H9 (cell line): ENCODE measurements around the gene ARHGDIA. TPM values are rescaled to one million over a fixed set of nuclear protein-coding genes. Genes with fewer than 3 reads are reported as not detected.

ENCODE experiments used
- DNase-seq: peaks from one replicate; pipeline ENCODE4 v3.0.0-alpha.2; 2017
- H2AFZ ChIP-seq: one replicate; pipeline ENCODE4 v1.6.1; 2013; ENCODE audit warnings: mild to moderate bottlenecking, low read length, control low read depth, moderate library complexity
- H2AK5ac ChIP-seq: 2 replicates; pipeline ENCODE4 v1.6.1; 2013; ENCODE audit warnings: low read length, control low read depth, mixed read lengths; ENCODE audit not compliant: insufficient read length
- H2BK120ac ChIP-seq: one replicate; pipeline ENCODE4 v1.6.1; 2013; ENCODE audit warnings: low read depth, mild to moderate bottlenecking, low read length, control low read depth, inconsistent platforms; ENCODE audit not compliant: poor library complexity, severe bottlenecking
- H2BK12ac ChIP-seq: 2 replicates; pipeline ENCODE4 v1.6.1; 2013; ENCODE audit warnings: low read length, control low read depth, mixed read lengths, low read depth; ENCODE audit not compliant: insufficient read length
- H2BK15ac ChIP-seq: 2 replicates; pipeline ENCODE4 v1.6.1; 2013; ENCODE audit warnings: low read depth, low read length, control low read depth
- H2BK20ac ChIP-seq: one replicate; pipeline ENCODE4 v1.6.1; 2013; ENCODE audit warnings: low read depth, mild to moderate bottlenecking, low read length, control low read depth, inconsistent platforms; ENCODE audit not compliant: poor library complexity, severe bottlenecking
- H2BK5ac ChIP-seq: 2 replicates; pipeline ENCODE4 v1.6.1; 2013; ENCODE audit warnings: low read length, control low read depth, mixed read lengths; ENCODE audit not compliant: insufficient read length
- H3K14ac ChIP-seq: 2 replicates; pipeline ENCODE4 v1.6.1; 2013; ENCODE audit warnings: low read length, control low read depth; ENCODE audit not compliant: insufficient read depth
- H3K18ac ChIP-seq: 2 replicates; pipeline ENCODE4 v1.6.1; 2013; ENCODE audit warnings: low read depth, mild to moderate bottlenecking, mixed read lengths, low read length, control low read depth; ENCODE audit not compliant: insufficient read length
- H3K23ac ChIP-seq: 2 replicates; pipeline ENCODE4 v1.6.1; 2013; ENCODE audit warnings: low read length, control low read depth, mixed read lengths, low read depth; ENCODE audit not compliant: insufficient read length
- H3K23me2 ChIP-seq: 2 replicates; pipeline ENCODE4 v1.6.1; 2013; ENCODE audit warnings: low read depth, mild to moderate bottlenecking, mixed read lengths, low read length, control low read depth; ENCODE audit not compliant: insufficient read length, poor library complexity, severe bottlenecking
- H3K27ac ChIP-seq: 2 replicates; pipeline ENCODE4 v1.5.1; 2013; ENCODE audit warnings: low read length, control low read depth, mixed read lengths, low read depth; ENCODE audit not compliant: insufficient read length
- H3K27me3 ChIP-seq: 2 replicates; pipeline ENCODE4 v1.6.1; 2013; ENCODE audit warnings: low read length, control low read depth, inconsistent platforms; ENCODE audit not compliant: insufficient read depth
- H3K4ac ChIP-seq: 2 replicates; pipeline ENCODE4 v1.6.1; 2013; ENCODE audit warnings: low read depth, mild to moderate bottlenecking, control low read depth, inconsistent platforms, low read length, moderate library complexity
- H3K4me1 ChIP-seq: 2 replicates; pipeline ENCODE4 v1.6.1; 2013; ENCODE audit warnings: low read length, control low read depth, inconsistent platforms; ENCODE audit not compliant: insufficient read depth
- H3K4me2 ChIP-seq: 2 replicates; pipeline ENCODE4 v1.6.1; 2013; ENCODE audit warnings: low read length, control low read depth, mixed read lengths; ENCODE audit not compliant: insufficient read length, insufficient read depth
- H3K56ac ChIP-seq: 2 replicates; pipeline ENCODE4 v1.6.1; 2013; ENCODE audit warnings: low read depth, mild to moderate bottlenecking, mixed read lengths, low read length, control low read depth; ENCODE audit not compliant: insufficient read length
- H3K79me1 ChIP-seq: 2 replicates; pipeline ENCODE4 v1.6.1; 2013; ENCODE audit warnings: low read depth, mild to moderate bottlenecking, moderate library complexity, low read length, control low read depth, inconsistent platforms; ENCODE audit not compliant: insufficient read depth, poor library complexity, severe bottlenecking
- H3K79me2 ChIP-seq: 2 replicates; pipeline ENCODE4 v1.6.1; 2013; ENCODE audit warnings: low read length, control low read depth, inconsistent platforms; ENCODE audit not compliant: insufficient read depth
- H3K9ac ChIP-seq: 2 replicates; pipeline ENCODE4 v1.6.1; 2013; ENCODE audit warnings: low read length, control low read depth, mixed read lengths; ENCODE audit not compliant: insufficient read length; ENCODE audit errors: extremely low read depth
- H3K9me3 ChIP-seq: one replicate; pipeline ENCODE4 v1.6.1; 2013; ENCODE audit warnings: low read depth, low read length, inconsistent platforms; ENCODE audit not compliant: control insufficient read depth
- H3T11ph ChIP-seq: one replicate; pipeline ENCODE4 v1.6.1; 2013; ENCODE audit warnings: mild to moderate bottlenecking, low read length, control low read depth, inconsistent platforms
- H4K20me1 ChIP-seq: one replicate; pipeline ENCODE4 v1.6.1; 2013; ENCODE audit not compliant: control insufficient read depth, insufficient read length, insufficient read depth
- H4K5ac ChIP-seq: 2 replicates; pipeline ENCODE4 v1.6.1; 2013; ENCODE audit warnings: low read depth, mild to moderate bottlenecking, mixed read lengths, low read length, control low read depth; ENCODE audit not compliant: insufficient read length
- H4K8ac ChIP-seq: replicated peaks from 2 replicates; pipeline ENCODE4 v1.6.1; 2013; ENCODE audit warnings: low read length, control low read depth, mixed read lengths, low read depth; ENCODE audit not compliant: insufficient read length
- H4K91ac ChIP-seq: 2 replicates; pipeline ENCODE4 v1.6.1; 2013; ENCODE audit warnings: low read depth, mild to moderate bottlenecking, moderate library complexity, mixed read lengths, low read length, control low read depth; ENCODE audit not compliant: insufficient read length
- H3K27ac Mint-ChIP-seq, 3 experiments: 2 replicates in 2 of 3; 3 replicates in 1 of 3; pipeline ENCODE4 v1.8.0; 2020 to 2021; ENCODE audit warnings: mixed read lengths in 3 of 3, mild to moderate bottlenecking in 1 of 3, moderate library complexity in 1 of 3
- H3K27me3 Mint-ChIP-seq: 2 replicates; pipeline ENCODE4 v1.8.0; 2021; ENCODE audit warnings: low read depth, mild to moderate bottlenecking, moderate library complexity, mixed read lengths
- H3K36me3 Mint-ChIP-seq, 3 experiments: 2 replicates in 2 of 3; 3 replicates in 1 of 3; pipeline ENCODE4 v1.8.0; 2020 to 2021; ENCODE audit warnings: low read depth in 3 of 3, mixed read lengths in 3 of 3; ENCODE audit not compliant: insufficient read depth in 1 of 3
- H3K4me1 Mint-ChIP-seq, 2 experiments: 2 replicates each; pipeline ENCODE4 v1.8.0; 2020; ENCODE audit warnings: mixed read lengths in 2 of 2
- H3K4me3 Mint-ChIP-seq, 2 experiments: 2 replicates in 1 of 2; 3 replicates in 1 of 2; pipeline ENCODE4 v1.8.0; 2020 to 2021; ENCODE audit warnings: mild to moderate bottlenecking in 2 of 2, mixed read lengths in 2 of 2, moderate library complexity in 1 of 2
- H3K9me3 Mint-ChIP-seq, 2 experiments: 2 replicates in 1 of 2; 3 replicates in 1 of 2; pipeline ENCODE4 v1.8.0; 2020; ENCODE audit warnings: mild to moderate bottlenecking in 2 of 2, mixed read lengths in 2 of 2, moderate library complexity in 1 of 2
- WGBS: extraction: QIAGEN DNeasy Blood & Tissue Kit; methylation state at CpG from one replicate; pipeline ENCODE4 v1.1.7; 2013; ENCODE audit warnings: missing lambda C conversion rate, low lambda C conversion rate, mixed read lengths; ENCODE audit not compliant: insufficient read length; ENCODE audit errors: extremely low coverage; 5-methylcytosine and 5-hydroxymethylcytosine counted together
- total RNA-seq: library from RNA; stranded (reverse); gene quantifications from 2 replicates; pipeline ENCODE4 v1.2.1, GENCODE V29; 2021
- TF ChIP-seq, protein P1 (sequence below): fragments of 200-600 bp; sonication (generic); conservative IDR thresholded peaks from 3 replicates; pipeline ENCODE4 v1.8.0; 2021; ENCODE audit warnings: antibody characterized with exemption, mild to moderate bottlenecking

Gene ARHGDIA
- total RNA-seq, 1 experiment from 2014 or later: 247 TPM

DNA sequence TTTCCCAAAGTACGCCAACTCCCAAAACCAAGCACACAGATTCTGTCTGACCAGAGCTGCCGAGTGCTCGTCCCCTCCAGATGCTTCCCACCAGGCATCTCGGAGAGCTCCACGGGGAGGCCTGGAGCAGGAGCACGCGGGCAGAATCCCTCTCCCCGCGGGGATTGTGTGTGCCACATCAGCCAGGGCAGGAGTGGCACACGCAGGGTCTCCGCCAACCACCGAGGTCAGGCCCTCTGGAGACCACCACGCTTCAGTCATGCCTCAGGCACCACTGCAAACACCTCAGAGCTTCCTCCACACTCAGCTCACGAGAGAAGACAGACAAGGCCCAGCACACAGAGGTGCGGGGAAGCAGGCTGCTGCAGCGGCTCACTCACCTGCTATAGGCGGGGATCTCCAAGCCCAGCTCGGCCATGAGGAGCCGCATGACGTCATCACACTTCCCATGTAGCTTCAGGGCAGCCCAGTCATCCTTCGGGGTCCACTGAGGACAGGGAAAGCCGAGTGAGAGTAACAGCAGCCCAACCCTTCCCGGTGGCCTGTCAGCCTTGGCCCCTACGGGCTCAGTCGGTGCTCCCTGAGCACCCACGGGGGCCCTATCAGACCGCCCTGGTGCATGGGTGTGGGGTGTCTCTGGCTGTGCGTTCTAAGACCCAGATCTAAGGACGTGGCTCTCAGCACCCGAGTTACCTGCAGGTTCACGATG lies 42.4 kb upstream of the ARHGDIA start:
- no peaks in the 10 kb centered on the region for H3K27me3 Mint-ChIP-seq
- peaks cover 15 to 37% (median 33%) of the 10 kb centered on the region in 3 experiments; a peak in 6 of 7 replicates for H3K36me3 Mint-ChIP-seq
- no peak overlapping the region for H4K8ac ChIP-seq
- no peak overlapping the region for H3K23ac ChIP-seq
- H4K5ac ChIP-seq: no peak overlapping the region
- no peaks in the 10 kb centered on the region for H3K79me1 ChIP-seq
- H3K27me3 ChIP-seq: no peaks in the 10 kb centered on the region
- no peak overlapping the region for H3T11ph ChIP-seq
- H2AFZ ChIP-seq: no peak overlapping the region
- H4K91ac ChIP-seq: no peak overlapping the region
- no peak overlapping the region for H2AK5ac ChIP-seq
- H3K56ac ChIP-seq: no peak overlapping the region
- no peak overlapping the region for H2BK15ac ChIP-seq
- no peak overlapping the region for H3K4me3 Mint-ChIP-seq
- no peak overlapping the region for H3K4me2 ChIP-seq
- H3K9me3 ChIP-seq: no peaks in the 10 kb centered on the region
- peaks cover 11 to 16% of the 10 kb centered on the region in 2 experiments for H3K4me1 Mint-ChIP-seq
- H3K4ac ChIP-seq: no peak overlapping the region
- H2BK12ac ChIP-seq: no peak overlapping the region
- H3K9me3 Mint-ChIP-seq: no peaks in the 10 kb centered on the region; a peak in 1 of 5 replicates
- no peak overlapping the region for H2BK120ac ChIP-seq
- no peak overlapping the region for H3K9ac ChIP-seq
- H3K4me1 ChIP-seq: no peaks in the 10 kb centered on the region
- no peak overlapping the region for H2BK20ac ChIP-seq
- no peak overlapping the region for H3K14ac ChIP-seq
- no peak overlapping the region for H3K27ac Mint-ChIP-seq
- no CpG with 5 or more reads among the region's 31 CpGs for WGBS
- TF ChIP-seq, protein P1, sequence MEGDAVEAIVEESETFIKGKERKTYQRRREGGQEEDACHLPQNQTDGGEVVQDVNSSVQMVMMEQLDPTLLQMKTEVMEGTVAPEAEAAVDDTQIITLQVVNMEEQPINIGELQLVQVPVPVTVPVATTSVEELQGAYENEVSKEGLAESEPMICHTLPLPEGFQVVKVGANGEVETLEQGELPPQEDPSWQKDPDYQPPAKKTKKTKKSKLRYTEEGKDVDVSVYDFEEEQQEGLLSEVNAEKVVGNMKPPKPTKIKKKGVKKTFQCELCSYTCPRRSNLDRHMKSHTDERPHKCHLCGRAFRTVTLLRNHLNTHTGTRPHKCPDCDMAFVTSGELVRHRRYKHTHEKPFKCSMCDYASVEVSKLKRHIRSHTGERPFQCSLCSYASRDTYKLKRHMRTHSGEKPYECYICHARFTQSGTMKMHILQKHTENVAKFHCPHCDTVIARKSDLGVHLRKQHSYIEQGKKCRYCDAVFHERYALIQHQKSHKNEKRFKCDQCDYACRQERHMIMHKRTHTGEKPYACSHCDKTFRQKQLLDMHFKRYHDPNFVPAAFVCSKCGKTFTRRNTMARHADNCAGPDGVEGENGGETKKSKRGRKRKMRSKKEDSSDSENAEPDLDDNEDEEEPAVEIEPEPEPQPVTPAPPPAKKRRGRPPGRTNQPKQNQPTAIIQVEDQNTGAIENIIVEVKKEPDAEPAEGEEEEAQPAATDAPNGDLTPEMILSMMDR: no peak
- H4K20me1 ChIP-seq: no peaks in the 10 kb centered on the region
- H3K79me2 ChIP-seq: no peaks in the 10 kb centered on the region; the same call in 1 of the 2 replicates
- H3K23me2 ChIP-seq: peaks cover 11% of the 10 kb centered on the region
- DNase-seq: no peak
- H3K18ac ChIP-seq: no peak overlapping the region
- H2BK5ac ChIP-seq: no peak overlapping the region
- no peak overlapping the region for H3K27ac ChIP-seq
